Smooth muscle cell (in vitro differentiated cells): ENCODE data around the gene TOX2. TPM values are rescaled to one million over a fixed set of nuclear protein-coding genes. Genes with fewer than 3 reads are reported as not detected.

ENCODE experiments used
- DNase-seq: peaks from one replicate; lab custom pipeline; 2025; ENCODE audit not compliant: unreplicated experiment; lab: John Stamatoyannopoulos, UW
- H2AFZ ChIP-seq: fragments of 200-600 bp; sonication (generic); 2 replicates; pipeline ENCODE4 v1.6.0; 2016; ENCODE audit warnings: antibody characterized with exemption, low read depth, mild to moderate bottlenecking
- H3F3A ChIP-seq: fragments of 200-600 bp; sonication (generic); 2 replicates; pipeline ENCODE4 v1.6.0; 2017; ENCODE audit warnings: antibody characterized with exemption, low read depth
- H3K27ac ChIP-seq: fragments of 200-600 bp; sonication (generic); 2 replicates; pipeline ENCODE4 v1.5.1; 2016; ENCODE audit warnings: low read depth, mild to moderate bottlenecking
- H3K27me3 ChIP-seq: fragments of 200-600 bp; sonication (generic); 2 replicates; pipeline ENCODE4 v1.6.1; 2016; ENCODE audit warnings: low read depth, mild to moderate bottlenecking
- H3K36me3 ChIP-seq: fragments of 200-600 bp; sonication (generic); 2 replicates; pipeline ENCODE4 v1.5.1; 2016; ENCODE audit warnings: low read depth
- H3K4me1 ChIP-seq: fragments of 200-600 bp; sonication (generic); 2 replicates; pipeline ENCODE4 v1.5.1; 2016; ENCODE audit warnings: low read depth
- H3K4me2 ChIP-seq: fragments of 200-600 bp; sonication (generic); 2 replicates; pipeline ENCODE4 v1.6.0; 2016; ENCODE audit warnings: mild to moderate bottlenecking
- H3K4me3 ChIP-seq: fragments of 200-600 bp; sonication (generic); 2 replicates; pipeline ENCODE4 v1.5.1; 2016; ENCODE audit warnings: mild to moderate bottlenecking
- H3K79me2 ChIP-seq: fragments of 200-600 bp; sonication (generic); 2 replicates; pipeline ENCODE4 v1.6.0; 2016; ENCODE audit warnings: low read depth, mild to moderate bottlenecking
- H3K9ac ChIP-seq: fragments of 200-600 bp; sonication (generic); 2 replicates; pipeline ENCODE4 v1.6.0; 2016; ENCODE audit warnings: low read depth
- H3K9me3 ChIP-seq: fragments of 200-600 bp; sonication (generic); replicated peaks from 2 replicates; pipeline ENCODE4 v1.5.1; 2016; ENCODE audit warnings: low read depth
- H4K20me1 ChIP-seq: fragments of 200-600 bp; sonication (generic); 2 replicates; pipeline ENCODE4 v1.6.0; 2016; ENCODE audit warnings: low read depth
- WGBS: methylation state at CpG from one replicate; pipeline ENCODE4 v1.1.7; 2016; ENCODE audit warnings: low lambda C conversion rate; 5-methylcytosine and 5-hydroxymethylcytosine counted together
- polyA plus RNA-seq: library from polyadenylated mRNA; unstranded; fragments of >200 nt; fragmentation: Nextera tagmentation; extraction: Ambion mirVana; gene quantifications from 2 replicates; pipeline ENCODE4 v1.2.1, GENCODE V29; 2016
- total RNA-seq: library from RNA; depleted of rRNA; stranded (reverse); fragments of >200 nt; gene quantifications from 2 replicates; pipeline ENCODE4 v1.2.3, GENCODE V29; 2014
- TF ChIP-seq, protein P1 (sequence below): fragments of 200-600 bp; sonication (generic); IDR thresholded peaks from 2 replicates; pipeline ENCODE4 v1.5.1; 2017; ENCODE audit warnings: borderline replicate concordance, mild to moderate bottlenecking, antibody characterized with exemption; ENCODE audit not compliant: insufficient read depth, poor library complexity, severe bottlenecking

Gene TOX2
- total and polyA plus RNA-seq, 2 experiments from 2014 or later, result 1.1 to 3.8 TPM

DNA sequence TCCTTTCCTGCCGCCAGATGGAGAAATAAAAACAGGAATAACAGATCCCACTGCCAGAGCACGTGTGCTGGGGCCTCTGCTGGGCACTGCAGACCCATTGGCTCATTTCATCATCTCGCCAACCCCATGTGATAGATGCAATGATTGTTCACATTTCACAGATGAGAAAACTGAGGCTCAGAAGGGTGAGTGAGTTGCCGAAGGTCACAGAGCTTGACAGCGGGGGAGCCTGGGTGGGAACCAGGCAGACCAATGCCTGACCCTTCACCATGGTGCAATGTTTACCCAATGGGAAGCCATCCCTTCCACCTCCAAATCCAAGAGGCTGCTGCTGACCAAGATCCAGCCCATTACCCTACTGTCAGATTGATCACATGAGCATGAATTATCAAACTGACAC, 167.2 kb downstream of the TOX2 start:
- Histone ChIP-seq H3F3A (no peaks in the 10 kb centered on the region), H3K4me3 (no peak overlapping the region), H2AFZ (no peak overlapping the region), H4K20me1 (no peaks in the 10 kb centered on the region), H3K36me3 (no peaks in the 10 kb centered on the region), H3K79me2 (no peaks in the 10 kb centered on the region), H3K9me3 (no peaks in the 10 kb centered on the region), H3K27ac (no peak overlapping the region), H3K4me2 (no peak overlapping the region), H3K4me1 (no peaks in the 10 kb centered on the region), H3K9ac (no peak overlapping the region), H3K27me3 (no peaks in the 10 kb centered on the region)
- 85% methylated on average over 5 of the region's 5 CpGs for WGBS
- TF ChIP-seq, protein P1, sequence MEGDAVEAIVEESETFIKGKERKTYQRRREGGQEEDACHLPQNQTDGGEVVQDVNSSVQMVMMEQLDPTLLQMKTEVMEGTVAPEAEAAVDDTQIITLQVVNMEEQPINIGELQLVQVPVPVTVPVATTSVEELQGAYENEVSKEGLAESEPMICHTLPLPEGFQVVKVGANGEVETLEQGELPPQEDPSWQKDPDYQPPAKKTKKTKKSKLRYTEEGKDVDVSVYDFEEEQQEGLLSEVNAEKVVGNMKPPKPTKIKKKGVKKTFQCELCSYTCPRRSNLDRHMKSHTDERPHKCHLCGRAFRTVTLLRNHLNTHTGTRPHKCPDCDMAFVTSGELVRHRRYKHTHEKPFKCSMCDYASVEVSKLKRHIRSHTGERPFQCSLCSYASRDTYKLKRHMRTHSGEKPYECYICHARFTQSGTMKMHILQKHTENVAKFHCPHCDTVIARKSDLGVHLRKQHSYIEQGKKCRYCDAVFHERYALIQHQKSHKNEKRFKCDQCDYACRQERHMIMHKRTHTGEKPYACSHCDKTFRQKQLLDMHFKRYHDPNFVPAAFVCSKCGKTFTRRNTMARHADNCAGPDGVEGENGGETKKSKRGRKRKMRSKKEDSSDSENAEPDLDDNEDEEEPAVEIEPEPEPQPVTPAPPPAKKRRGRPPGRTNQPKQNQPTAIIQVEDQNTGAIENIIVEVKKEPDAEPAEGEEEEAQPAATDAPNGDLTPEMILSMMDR, result no peak
- no peak for DNase-seq

- DNase-seq, result no peak
- Histone ChIP-seq H3K4me2 (no peak overlapping the region), H3K4me3 (no peak overlapping the region), H4K20me1 (no peaks in the 10 kb centered on the region), H3K9me3 (no peaks in the 10 kb centered on the region), H3K9ac (no peak overlapping the region), H3K27me3 (no peaks in the 10 kb centered on the region), H2AFZ (no peak overlapping the region), H3K36me3 (no peaks in the 10 kb centered on the region), H3K4me1 (no peaks in the 10 kb centered on the region), H3F3A (no peaks in the 10 kb centered on the region), H3K27ac (no peak overlapping the region), H3K79me2 (no peaks in the 10 kb centered on the region)
- TF ChIP-seq, protein P1, result no peak
- 86% methylated on average over 10 of the region's 10 CpGs for WGBS
Observed at GRCh38 chr20:44083220-44083933, 168.7 kb downstream of the TOX2 start.

- TF ChIP-seq, protein P1, result no peak
- Histone ChIP-seq H3K4me2 (no peak overlapping the region), H3F3A (no peaks in the 10 kb centered on the region), H4K20me1 (no peaks in the 10 kb centered on the region), H3K4me3 (no peak overlapping the region), H3K9me3 (no peaks in the 10 kb centered on the region), H3K4me1 (no peaks in the 10 kb centered on the region), H3K9ac (no peak overlapping the region), H3K27ac (no peak overlapping the region), H3K27me3 (no peaks in the 10 kb centered on the region), H3K36me3 (no peaks in the 10 kb centered on the region), H2AFZ (no peak overlapping the region), H3K79me2 (no peaks in the 10 kb centered on the region)
- DNase-seq, result no peak
- 46% methylated on average over 2 of the region's 2 CpGs for WGBS
Observed at GRCh38 chr20:44084439-44084838, 169.8 kb downstream of the TOX2 start.

DNA sequence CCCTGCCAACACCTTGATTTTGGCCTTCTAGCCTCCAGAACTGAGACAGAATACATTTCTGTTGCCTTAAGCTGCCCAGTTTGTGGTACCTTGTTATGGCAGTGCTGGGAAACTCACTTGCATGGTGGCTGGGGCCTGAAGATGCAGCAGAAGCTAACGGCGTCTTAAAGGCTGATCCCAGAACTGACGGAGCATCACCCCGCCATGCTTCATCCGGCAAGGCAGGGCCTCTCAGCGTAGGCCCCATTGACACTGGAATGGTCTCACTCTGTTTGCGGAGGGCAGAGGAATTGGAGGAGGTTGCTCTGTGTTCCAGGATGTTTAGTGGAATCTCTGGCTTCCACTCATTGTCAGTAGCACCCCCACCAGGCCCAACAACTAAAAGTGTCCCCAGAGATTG, 170.2 kb downstream of the TOX2 start:
- Histone ChIP-seq H3K36me3 (no peaks in the 10 kb centered on the region), H3K9ac (no peak overlapping the region), H3K27me3 (no peaks in the 10 kb centered on the region), H3K79me2 (no peaks in the 10 kb centered on the region), H3K27ac (no peak overlapping the region), H4K20me1 (no peaks in the 10 kb centered on the region), H3K4me1 (no peaks in the 10 kb centered on the region), H3F3A (no peaks in the 10 kb centered on the region), H3K4me2 (no peak overlapping the region), H3K4me3 (no peak overlapping the region), H3K9me3 (no peaks in the 10 kb centered on the region), H2AFZ (no peak overlapping the region)
- no peak for DNase-seq
- 97% methylated on average over 7 of the region's 7 CpGs for WGBS
- TF ChIP-seq, protein P1, result no peak
